Dedifferentiated amniotic fluid mesenchymal stem cell (primary cell): ENCODE data around the gene ELL.

Source experiments
- DNase-seq: peaks from one replicate; pipeline ENCODE4 v3.0.0-alpha.2; 2016; ENCODE audit errors: extremely low spot score

Gene ELL

DNA sequence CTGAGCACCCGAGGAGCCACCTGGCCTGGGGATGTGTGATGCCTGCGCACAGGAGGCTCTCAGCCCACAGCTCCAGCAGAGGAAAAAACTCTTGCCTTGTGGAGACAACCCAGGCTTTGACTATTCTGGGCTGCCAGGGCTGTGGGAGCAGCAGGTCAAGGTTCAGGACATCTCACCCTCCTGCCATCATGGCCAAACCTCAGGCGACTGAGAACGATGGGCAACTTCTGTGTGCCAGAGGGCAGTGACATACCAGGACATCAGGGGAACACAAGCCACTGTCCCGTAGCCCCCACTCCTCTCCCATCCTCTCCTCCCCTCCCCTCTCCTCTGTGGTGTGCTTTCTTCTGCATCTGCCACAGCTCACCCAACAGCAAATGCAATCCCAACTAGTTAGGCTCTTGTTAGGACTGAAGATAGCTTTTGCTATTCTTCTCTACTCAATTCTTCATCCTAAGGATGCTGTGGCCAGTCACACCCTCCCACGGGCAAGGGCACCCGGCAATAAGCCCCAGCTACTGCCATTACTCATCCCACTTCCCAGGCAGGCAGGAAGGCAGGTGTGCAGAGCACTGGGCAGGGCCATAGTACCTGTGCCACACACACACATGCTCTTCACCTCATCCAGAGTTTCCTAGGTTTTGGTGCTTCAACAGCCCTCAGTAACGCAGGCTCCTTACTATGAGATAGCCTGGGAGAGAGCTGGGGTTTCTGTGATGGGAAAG lies 16.8 kb downstream of the ELL start:
- no peak for DNase-seq

DNA sequence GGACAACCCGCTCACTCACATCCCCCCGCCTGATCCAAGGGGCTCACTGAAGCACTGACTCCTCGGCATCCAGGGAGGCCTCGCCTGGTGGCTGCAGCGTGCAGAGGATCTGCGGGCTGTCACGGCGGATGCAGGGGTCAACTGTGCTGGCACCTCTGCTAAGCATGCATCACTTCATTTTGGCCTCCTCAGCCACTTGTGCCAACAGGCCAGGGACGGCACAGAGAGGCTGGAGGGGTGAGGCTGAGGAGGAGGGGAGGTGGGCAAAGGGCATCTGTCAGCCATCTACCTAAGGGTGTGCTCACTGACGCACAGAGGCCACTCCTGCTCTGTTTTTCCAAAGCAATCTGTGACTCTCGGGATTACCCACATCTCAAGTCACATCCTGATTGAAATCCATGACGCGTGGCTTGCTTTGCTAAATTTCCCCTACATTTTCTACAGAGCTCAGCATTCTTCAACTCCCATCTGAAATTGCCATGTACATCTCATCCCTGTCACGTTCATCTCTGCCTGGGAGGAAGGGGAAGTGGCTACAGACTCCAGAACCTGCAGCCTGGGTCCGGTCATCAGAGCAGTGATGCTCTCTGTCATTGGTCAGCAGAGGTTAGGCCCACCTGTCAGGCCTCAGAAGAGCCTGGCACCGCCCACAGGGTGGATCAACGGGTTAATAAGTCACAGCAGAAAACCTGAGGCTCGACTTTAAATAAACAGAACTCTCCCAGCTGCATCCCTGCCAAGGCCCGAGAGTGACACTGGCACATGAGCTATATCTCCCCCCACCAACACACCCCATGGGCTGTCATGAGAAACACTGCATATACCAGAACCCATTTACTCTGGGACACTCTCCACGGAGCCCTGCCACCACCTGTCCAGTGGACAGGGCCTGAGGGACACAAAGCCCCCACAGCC lies 17.6 kb downstream of the ELL start:
- no peak for DNase-seq

DNA sequence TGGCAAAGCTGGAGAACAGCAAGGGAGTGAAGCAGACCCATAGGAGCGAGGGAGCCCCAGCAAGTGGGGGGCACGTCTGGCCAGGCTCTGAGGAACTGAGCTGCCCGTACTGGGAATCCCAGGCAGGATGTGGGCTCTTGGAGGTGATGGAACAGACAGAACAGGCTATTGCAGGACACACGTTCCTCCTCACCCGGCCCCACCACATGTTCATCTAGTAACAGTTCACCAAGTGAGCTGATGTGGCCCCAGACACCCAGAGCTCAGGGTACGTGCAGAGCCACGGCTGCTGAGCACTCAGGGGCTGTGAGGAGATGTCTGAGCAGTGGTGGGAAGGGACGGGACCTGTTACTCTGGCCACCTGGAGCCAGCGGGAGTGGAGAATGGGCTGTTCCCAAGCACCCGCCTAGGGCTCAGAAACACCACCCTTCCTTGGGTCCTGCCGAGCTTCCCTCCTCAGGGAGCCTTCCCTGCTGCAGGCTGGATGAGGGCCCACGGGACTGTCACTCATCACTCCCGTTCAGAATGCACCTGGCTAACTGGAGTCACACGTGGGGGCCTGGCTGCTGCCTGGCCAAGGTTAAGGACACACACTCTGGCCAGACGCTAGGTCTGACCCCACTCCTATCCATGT lies 18.4 kb downstream of the ELL start:
- DNase-seq = no peak

DNA sequence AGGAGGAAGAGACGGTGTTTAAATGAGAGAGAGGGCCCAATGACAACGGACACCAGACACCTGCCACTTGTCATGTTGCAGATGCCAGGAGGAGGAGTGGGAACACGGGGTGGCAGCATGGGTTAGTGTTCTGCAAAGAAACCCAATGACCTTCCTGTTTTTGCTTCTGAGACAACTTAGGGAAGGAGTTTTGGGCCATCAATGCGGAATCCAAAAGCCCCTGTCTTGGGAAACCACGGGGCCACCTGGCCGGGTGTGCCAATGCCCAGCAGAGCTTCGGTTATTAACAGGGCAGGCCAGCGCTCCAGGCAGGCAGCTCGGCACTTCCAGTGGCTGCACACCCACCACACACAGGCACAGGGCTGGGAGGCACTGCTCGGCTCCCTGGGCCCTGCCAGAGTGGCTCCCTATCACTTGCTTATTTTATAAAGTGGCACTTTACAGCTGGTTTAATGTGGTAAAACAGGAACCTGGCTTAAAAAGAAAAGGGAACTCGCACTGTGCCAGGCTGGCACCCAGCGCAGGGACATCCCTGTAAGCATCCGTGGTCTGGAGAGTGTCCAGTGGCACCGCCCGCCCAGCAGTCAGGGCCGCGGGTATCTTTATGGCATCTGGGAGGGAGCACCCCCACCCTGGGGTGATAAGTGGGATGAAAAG lies 19.1 kb downstream of the ELL start:
- DNase-seq = no peak

DNA sequence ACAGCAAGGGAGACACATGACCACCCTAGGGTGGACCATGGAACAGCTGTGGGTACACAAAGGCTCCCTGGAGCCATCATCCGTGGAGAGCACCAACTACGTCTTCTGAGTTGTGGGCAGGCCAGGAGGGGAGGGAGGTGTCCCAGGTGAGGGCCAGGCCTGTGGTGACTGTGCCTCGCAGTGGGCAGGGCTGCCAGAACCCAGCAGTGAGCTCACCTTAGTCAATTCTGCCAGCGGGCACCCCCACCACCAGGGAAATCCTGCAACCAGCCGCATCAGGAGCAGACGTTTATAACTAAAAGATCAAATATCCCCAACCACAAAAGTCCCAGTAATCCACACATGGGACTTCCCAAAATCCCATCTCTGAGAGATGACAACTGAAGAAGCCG lies 19.6 kb downstream of the ELL start:
- no peak for DNase-seq

DNA sequence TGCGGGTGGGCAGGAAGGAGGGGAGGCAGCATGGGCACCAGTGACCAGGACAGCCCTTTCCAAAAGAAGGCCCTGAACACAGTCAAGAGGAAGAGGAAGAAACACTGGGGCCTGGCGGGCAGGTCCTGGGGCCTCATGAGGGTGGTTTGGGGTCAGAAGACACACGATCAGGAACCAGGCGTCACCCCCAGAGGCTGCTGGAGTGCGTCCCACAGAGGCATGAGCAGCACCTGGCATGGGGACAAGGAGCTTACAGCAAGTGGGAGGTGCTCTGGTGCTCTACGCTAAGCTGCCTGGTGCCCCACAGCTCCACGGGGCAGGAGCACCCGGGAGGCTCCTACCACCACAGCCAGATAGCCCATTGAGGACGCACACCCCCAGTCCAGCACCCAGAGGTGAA lies 20.0 kb downstream of the ELL start:
- DNase-seq = no peak

DNA sequence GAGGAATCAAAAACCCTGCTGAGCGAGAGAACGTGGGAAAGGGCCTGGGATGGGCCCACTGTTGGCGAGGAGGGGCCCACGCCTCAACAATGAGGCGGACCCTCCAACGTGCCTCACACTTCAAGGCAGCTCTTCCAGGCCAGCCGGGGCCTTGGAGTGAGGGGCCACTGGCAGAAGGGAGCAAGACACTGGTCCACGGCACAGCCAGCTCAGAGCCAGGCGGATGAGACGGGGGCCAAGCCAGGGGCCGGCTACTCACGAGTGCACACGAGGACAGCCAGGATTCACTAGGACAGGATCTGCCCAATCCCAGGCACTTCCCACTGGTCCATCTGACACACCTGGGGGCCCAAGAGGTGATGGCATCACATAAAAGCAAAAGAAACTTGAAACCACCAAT lies 20.5 kb downstream of the ELL start:
- DNase-seq = no peak

DNA sequence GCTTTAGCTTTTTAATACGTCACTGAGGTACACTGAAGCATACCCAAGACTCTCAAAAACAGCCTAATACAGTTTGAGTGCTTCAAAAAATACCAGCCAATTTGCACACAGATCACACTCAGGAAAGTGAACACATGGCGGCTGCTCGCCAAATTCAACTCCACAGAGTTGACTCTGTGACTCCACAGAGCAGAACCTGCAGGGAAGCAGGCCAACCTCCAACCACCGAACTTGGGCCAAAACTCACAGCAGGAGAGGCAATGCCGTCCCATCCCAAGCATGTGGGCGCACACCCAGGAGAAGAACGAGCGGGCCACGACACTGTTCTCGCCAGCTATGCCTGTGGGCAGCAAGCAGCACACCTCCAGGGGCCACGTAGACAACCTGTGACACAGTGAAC lies 21.1 kb downstream of the ELL start:
- DNase-seq = no peak

DNA sequence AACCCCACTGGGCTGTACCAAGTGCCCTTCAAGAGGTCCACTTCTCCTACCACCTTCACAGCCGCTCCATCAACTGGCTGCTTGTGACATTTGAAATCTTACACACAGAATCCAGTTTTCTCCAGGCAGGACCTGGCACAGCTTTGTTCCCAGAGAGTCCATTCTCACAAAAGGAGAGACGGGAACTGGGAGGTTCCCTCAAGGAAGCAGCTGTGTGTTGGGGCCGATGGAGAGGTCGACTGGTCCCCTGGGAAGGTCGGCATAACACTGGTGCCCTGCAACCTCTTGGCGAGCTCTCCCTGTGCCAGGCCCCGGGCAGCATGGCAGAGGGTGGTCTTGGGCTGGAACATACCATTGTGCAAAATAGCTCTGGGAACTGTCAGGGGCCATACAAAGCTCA lies 21.5 kb downstream of the ELL start:
- no peak for DNase-seq

DNA sequence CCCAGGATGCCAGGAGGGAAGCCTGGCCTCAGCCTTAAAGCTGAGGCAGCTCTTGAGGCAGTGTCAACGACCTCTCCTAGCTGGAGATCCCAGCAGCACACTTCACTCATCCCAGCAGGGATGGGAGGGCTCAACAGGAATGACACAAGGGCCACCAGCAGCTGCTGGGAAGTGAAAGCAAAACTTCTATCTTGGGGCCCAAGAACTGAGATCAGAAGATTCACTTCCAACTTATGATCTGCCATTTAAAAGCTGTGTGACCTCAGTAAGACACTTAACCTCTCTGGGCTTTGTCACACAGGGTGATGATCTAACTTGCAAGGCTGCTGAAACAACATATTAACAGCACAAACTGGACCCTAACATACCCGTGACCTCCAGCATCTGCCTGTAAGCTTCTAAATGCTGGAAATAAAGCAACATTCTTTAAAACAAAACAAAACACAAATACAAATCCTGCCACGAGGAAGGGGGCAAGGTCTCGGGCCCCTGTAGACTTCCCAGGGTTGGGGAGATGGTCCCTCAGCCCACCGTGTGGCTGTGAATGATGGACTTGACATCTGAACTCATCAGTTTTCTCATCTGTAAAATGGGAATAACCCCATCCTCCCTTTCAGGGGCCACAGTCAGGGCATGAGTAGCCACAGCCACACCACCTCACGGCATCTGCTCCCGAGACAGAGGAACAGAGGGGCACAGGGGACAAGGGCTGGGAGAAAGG lies 22.7 kb downstream of the ELL start:
- DNase-seq = no peak

DNA sequence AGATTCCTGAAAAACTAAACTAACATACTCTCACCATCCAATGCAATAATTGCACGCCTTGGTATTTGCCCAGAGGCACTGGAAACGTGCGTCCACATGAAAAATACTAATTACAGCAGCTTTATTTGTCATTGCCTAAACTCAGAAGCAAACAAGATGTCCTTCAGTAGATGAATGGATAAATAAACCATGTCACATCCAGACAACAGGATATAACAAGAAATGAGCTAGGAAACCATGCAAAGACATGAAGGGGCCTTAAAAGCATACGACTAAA lies 25.0 kb downstream of the ELL start:
- DNase-seq = no peak

DNA sequence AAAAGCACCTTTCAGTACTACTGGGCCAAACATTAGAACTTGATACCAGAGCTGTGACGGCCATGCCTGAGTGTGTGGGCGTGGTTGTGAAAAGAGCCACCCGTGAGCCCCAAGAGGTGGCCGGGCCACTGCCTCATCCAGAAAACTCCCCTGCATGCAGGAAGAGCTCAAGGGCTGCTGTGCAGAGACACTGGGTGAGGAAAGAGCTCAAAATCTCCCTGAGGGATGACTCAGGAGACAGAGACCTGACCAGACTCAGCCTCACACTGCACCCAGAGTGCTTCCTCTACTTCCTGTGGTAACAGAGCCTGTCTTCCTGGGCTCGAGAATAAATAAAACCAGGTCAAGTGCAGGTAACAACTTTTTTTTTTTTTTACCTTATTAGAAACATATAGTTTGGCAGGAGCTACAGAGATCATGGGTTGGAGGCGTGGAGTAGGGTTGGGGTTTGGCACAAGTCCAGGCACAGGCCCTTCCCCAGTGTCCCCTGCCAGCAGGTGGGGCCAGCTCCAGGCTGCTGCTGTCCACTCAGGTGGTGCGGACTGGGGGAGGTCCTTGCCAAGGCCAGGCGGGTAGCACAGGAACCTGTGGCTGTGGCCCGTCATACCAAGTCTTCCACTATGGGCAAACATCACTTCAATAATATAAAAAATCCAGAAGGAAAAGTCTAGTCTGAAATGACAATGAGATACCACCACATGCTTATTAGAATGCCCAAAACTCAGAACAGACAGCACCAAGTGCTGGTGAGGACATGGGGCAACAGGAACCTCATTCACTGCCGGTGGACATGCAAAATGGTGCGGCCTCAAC lies 25.5 kb downstream of the ELL start:
- peak; percentile 22 for DNase-seq

DNA sequence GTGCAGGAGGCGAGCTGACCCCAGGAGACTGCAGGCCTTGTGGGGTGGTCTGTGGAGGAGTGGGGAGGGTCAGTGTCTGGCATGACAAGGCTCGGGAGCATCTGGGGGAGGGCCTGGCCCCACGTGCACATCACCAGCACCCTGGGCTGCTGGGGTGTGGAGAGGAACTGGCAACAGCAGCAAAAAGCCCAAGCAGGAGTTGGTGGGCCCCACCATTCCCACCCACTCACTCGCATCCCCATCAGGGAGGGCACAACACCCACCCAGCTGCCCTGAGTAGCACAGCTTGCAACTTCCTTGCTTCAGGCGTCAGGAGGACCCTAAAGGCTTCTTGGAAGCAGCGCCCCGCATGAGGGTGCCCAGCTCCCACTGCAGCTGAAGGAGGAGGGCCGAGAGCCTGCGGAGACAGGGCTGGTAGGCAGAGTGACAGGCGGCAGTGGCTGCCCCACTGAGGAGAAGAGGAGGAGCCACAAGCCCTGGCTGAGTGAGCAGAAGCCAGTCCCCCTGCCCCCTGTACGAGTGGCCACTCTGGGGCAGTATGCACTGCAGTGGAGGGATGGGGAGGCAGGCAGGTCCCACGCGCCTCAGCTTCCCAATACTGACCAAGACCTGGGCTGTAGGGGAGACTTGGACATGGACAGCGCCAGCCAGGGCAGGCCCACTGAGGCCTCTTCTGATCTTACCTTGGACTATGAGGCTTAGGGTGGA lies 26.5 kb downstream of the ELL start:
- no peak for DNase-seq

DNA sequence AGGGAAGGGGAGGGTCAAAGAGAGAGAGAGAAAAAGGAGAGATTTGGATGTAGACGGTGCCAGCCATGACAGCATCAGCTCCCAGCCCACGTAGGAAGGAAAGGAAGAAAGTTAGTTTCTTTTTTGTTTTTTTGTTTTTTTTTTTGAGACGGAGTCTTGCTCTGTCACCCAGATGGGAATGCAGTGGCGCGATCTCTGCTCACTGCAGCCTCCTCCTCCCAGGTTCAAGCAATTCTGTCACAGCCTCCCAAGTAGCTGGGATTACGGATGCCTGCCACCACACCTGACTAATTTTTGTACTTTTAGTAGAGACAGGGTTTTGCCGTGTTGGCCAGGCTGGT lies 27.6 kb downstream of the ELL start:
- peak; percentile 35 for DNase-seq

DNA sequence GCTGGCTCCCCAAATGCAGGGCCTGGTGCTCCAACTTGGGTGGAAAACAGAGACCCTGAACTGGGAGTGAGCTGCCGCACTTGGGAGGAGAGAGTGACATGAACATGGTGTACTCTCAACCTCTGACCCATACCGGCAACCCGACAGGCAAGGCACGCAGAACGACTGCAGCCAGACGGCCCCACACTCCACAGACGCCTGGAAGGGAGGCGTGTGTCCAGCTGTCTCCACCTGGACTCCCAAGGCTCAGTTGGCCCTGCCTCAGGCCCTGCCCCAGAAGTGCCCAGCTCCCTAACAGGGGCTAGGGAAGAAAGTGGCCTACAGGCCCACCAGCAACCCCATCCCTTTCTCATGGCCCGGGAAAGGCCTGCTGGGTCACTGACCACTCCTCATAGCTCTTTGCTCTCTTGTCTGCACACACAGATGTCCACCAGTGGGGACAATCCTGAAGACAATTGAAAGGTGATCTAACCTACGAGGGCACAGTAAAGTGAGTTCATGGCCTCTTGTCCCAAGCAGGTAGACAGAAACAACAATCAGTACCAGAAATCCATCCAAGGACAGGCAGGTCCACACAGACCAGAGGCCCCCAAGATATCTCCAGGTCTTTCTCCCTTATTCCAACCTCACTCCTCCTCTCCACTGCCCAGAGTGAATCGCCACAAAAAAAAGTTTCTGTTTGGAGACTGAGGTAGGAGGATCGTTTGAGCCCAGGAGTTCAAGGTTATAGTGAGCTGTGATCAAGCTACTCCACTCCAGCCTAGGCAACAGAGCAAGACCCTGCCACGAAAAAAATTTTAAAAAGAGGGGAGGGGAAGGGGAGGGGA lies 28.2 kb downstream of the ELL start:
- DNase-seq = no peak

DNA sequence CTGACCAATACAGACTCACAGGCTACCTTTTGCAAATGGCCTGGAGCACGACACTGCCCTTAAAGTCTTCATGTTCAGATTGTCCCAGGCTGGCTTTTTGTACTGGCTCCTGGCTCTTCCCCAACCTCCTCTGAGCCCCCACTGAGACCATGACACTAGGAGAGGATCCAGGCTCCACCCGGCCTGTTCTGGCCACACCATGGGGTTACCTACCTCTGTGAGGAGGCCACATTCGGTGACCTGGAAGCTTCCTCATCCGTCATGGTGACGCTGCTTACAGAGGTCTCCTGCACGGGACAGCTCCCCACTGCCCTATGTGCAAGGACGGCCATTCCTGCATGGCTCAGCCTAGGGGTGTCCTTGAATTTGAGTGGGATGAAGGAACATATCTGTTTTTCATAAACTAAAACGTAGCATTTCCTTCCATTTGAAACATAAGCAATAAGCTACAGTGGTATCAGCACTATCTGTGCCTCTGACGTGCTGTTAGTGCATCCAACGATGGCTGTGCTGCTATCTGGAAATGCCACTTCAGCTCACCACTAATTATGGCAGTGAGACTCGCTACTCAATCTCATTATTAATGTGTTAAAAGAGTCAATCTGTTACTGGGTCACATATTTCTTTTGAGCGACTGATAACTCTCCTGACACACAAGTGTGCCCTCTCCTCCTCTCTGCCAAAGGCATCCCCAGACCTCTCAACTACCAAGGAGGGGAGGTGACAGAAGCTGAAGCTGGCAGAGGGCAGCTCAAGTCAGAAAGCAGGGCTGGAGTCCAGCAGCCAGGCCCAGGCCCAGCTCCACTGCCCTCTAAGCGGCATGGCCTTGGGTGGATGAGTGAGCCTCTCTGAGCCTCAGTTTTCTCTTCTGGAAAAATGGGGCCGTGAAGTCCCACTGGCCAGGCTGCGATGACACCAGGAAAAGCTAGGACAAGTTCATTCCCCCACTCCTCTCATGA lies 29.6 kb downstream of the ELL start:
- no peak for DNase-seq

DNA sequence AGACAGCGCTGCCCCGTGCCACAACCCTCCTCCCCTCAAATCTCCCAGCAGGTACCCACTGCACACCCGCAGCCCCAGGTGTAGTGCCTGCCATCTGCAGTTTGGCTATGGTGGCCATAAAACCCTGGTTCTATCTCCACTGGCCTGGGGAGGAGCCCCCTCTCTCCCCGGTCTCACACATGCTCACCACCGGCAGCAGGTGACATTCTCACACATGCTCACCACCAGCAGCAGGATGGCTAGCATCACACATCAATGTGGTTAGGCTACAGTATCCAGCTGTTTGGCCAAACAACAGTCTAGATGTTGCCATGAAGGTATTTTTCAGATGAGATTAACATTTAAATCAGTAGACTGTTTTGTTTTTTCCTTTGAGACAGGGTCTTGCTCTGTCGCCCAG lies 31.1 kb downstream of the ELL start:
- no peak for DNase-seq

DNA sequence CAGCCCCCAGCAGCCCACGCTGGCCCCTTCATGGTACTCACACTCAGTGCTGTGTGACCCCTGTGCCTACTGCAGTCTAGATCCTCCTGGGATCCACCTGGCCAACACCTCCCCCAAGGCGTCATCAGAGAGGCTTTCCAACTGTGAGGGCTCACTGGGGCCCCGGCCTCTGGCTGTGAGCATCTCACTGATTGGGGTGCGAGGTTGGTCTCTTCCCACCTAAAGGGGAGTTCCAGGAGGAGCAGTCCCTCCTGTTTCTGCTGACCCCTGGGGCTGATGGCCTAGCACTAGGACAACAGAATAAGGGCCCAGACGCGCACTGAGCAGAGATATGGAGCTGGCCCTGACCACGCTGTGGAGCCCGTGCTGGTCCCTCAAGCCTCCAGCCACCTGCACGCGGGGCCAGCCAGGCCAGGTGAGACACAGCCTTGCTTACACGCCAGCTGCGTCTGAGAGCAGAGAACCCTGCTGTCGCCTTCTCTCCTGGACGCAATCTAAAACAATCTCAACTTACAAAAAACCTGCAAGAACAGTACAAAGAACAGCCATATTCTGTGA lies 32.2 kb downstream of the ELL start:
- no peak for DNase-seq
